ENCODE data around the gene TXNDC5. TPM values are rescaled to one million over a fixed set of nuclear protein-coding genes. Genes with fewer than 3 reads are reported as not detected.

The TXNDC5 gene
- total and polyA plus RNA-seq, 9 of the 15 experiments (the other 6 are each of a cell fraction or from before 2014, with no cell fraction given): 33.9 to 156 (median 137) TPM

DNA sequence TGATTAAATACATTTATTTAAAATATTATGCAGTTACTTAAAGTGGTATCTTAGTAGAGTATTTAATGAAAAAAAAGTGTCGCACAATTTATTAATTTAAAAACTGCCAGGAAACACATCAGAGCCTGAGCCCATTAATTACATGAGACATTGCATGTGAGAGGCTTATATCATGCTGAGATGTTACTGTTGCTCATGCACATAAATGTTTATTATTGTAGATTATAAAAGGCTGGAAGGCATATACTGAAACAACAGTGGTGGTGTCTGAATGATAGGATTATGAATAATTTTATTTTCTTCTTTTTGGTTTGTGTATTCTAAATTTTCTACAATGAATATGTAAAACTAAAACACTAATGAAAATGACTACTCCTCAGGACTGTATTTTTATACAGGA is 45.7 kb upstream of the TXNDC5 start:
- no peaks in the 10 kb centered on the region for H3K36me3 ChIP-seq (ENCODE audit: control insufficient read depth, insufficient read depth, low read length)
- no peaks in the 10 kb centered on the region for H3K9me1 ChIP-seq (ENCODE audit: control insufficient read depth, insufficient read depth, low read length)
- BruUV-seq (replicated peaks): no TSS peak
- no peaks in the 10 kb centered on the region for H4K20me1 ChIP-seq (replicated peaks; ENCODE audit: control insufficient read depth, insufficient read depth, low read length)
- no peaks in the 10 kb centered on the region for H3K4me1 ChIP-seq (replicated peaks in 1 of 2; ENCODE audit: control insufficient read depth in 2 of 2, insufficient read depth in 2 of 2, low read length in 2 of 2)
- no peak for ATAC-seq
- WGBS (ENCODE audit: insufficient coverage, low coverage, missing lambda C conversion rate): 58% methylated on average over 1 of the region's 1 CpG
- H2AFZ ChIP-seq (ENCODE audit: low read depth, low read length): no peak overlapping the region
- TF ChIP-seq UBTF (IDR thresholded peaks at IDR 0.05; ENCODE audit: borderline replicate concordance in 1 of 2, low read depth in 2 of 2, low read length in 2 of 2) (no peak), PYGO2 (tag; IDR thresholded peaks at IDR 0.05) (no peak), BCOR (IDR thresholded peaks at IDR 0.05) (no peak), RFX1 (IDR thresholded peaks at IDR 0.05) (no peak), CXXC5 (CRISPR knock-in tag; IDR thresholded peaks at IDR 0.05) (no peak), PHB (CRISPR knock-in tag; IDR thresholded peaks at IDR 0.05) (no peak), TAF15 (IDR thresholded peaks at IDR 0.05; ENCODE audit: low read depth, low read length) (no peak), HNRNPK (IDR thresholded peaks at IDR 0.05; ENCODE audit: low read depth, low read length, poor library complexity, severe bottlenecking) (no peak), NFXL1 (CRISPR knock-in tag; IDR thresholded peaks at IDR 0.05) (no peak), SMAD4 (CRISPR knock-in tag; conservative IDR thresholded peaks at IDR 0.05) (no peak)
- POLR2A ChIA-PET: no interaction called here
- intact Hi-C loops (cut with micrococcal nuclease): no loop called here
- no peak overlapping the region for H3K27ac ChIP-seq (ENCODE audit: extremely low read depth, low read depth, low read length)
- H3K27me3 ChIP-seq (ENCODE audit: control insufficient read depth in 2 of 2, insufficient read depth in 2 of 2, low read length in 2 of 2): peaks cover 11 to 32% of the 10 kb centered on the region in 2 experiments
- CTCF ChIA-PET (ENCODE audit: low intra/inter-chr PET ratio): no interaction called here
- in situ Hi-C loops (cut with MboI): no loop called here
- no peak for FAIRE-seq
- no peaks in the 10 kb centered on the region for H3K9me3 ChIP-seq (replicated peaks; ENCODE audit: control insufficient read depth, insufficient read depth, low read depth, low read length)
- H3K4me2 ChIP-seq (ENCODE audit: insufficient read depth, low read length): no peak overlapping the region
- no peak overlapping the region for H3K9ac ChIP-seq (ENCODE audit: insufficient read depth in 1 of 2, low read depth in 2 of 2, low read length in 2 of 2)
- no peak overlapping the region for H3K4me3 ChIP-seq
- DNase-seq (ENCODE audit: extremely low read depth in 1 of 4, low spot score in 3 of 4): no peak
- no peaks in the 10 kb centered on the region for H3K79me2 ChIP-seq (ENCODE audit: control insufficient read depth, insufficient read depth, low read length)
